GDM1 (cell line): Measurements from ENCODE around the gene IMP4.
"Not testable (repeated sequence)": the region's sequence is repeated elsewhere in the genome, so short reads cannot be mapped to it uniquely, and the experiment has no call there.

Experiments used
- DNase-seq: peaks from one replicate; lab custom pipeline; 2025; lab: John Stamatoyannopoulos, UW

Gene IMP4

GRCh38 chr2:130342533-130343275 is at the start of gene IMP4:
Gene IMP4, plus strand, starts transcription at chr2:130342897. Its CDS starts 36 bp downstream, at chr2:130342933.
- peak; percentile 98 for DNase-seq

- no peak for DNase-seq
Observed at GRCh38 chr2:130300258-130300969, 42.3 kb upstream of the IMP4 start.

GRCh38 chr2:130300970-130301348 is 41.7 kb upstream of the IMP4 start:
- no peak for DNase-seq

GRCh38 chr2:130302164-130302886 is 40.4 kb upstream of the IMP4 start:
- DNase-seq: no peak

GRCh38 chr2:130303169-130303568 is 39.5 kb upstream of the IMP4 start:
- no peak for DNase-seq

- DNase-seq: no peak
Observed at GRCh38 chr2:130304726-130305125, 38.0 kb upstream of the IMP4 start.

GRCh38 chr2:130307850-130308249 is 34.8 kb upstream of the IMP4 start:
- DNase-seq: no peak

- no peak for DNase-seq
Observed at GRCh38 chr2:130310881-130311280, 31.8 kb upstream of the IMP4 start.

- no peak for DNase-seq
Observed at GRCh38 chr2:130313812-130314334, 28.8 kb upstream of the IMP4 start.

GRCh38 chr2:130314377-130314776 is 28.3 kb upstream of the IMP4 start:
- DNase-seq: no peak

GRCh38 chr2:130316596-130316995 is 26.1 kb upstream of the IMP4 start:
- no peak for DNase-seq

GRCh38 chr2:130318906-130319305 is 23.8 kb upstream of the IMP4 start:
- DNase-seq: no peak

GRCh38 chr2:130319536-130319935 is 23.2 kb upstream of the IMP4 start:
- DNase-seq: no peak

- DNase-seq: no peak
Observed at GRCh38 chr2:130327703-130328527, 14.8 kb upstream of the IMP4 start.

- no peak for DNase-seq
Observed at GRCh38 chr2:130328710-130329109, 14.0 kb upstream of the IMP4 start.

- peak; percentile 37 for DNase-seq
Observed at GRCh38 chr2:130332271-130333073, 10.2 kb upstream of the IMP4 start.

GRCh38 chr2:130333253-130333652 is 9.4 kb upstream of the IMP4 start:
- DNase-seq: not testable (repeated sequence)

GRCh38 chr2:130334026-130334425 is 8.7 kb upstream of the IMP4 start:
- DNase-seq: no peak

- DNase-seq: no peak
Observed at GRCh38 chr2:130335226-130335625, 7.5 kb upstream of the IMP4 start.

- DNase-seq: no peak
Observed at GRCh38 chr2:130336150-130336876, 6.4 kb upstream of the IMP4 start.
